ENCODE measurements around the gene OPCML. TPM values are rescaled to one million over a fixed set of nuclear protein-coding genes. Genes with fewer than 3 reads are reported as not detected.

Gene OPCML
- polyA plus RNA-seq, 1 donor from 2014 or later = not detected

DNA sequence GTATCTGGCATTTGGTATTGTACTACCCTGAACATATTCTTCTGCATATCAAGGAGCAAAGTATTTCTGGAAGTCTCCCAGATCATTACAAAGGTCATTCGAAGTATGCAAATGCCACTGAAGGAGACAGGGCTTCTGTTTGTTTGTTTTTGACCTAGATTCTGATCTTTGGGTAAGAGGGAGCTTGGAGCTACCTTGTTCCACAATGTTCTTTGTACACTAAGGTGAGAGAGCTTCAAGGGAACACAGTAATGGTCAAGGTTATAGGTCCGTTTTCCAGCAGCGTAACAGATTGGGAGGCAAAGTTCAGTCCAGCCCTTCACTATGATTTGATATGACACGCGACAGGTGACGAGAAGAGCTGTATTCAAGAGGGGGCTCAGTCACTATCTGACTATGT is 10.0 kb downstream of the OPCML start:
- Mint-ChIP-seq H3K9me3 (peaks cover 0 to 4% (median 4%) of the 10 kb centered on the region in 3 donors), H3K27me3 (peaks cover 6% of the 10 kb centered on the region), H3K36me3 (no peaks in the 10 kb centered on the region), H3K27ac (no peak overlapping the region), H3K4me3 (no peak overlapping the region), H3K4me1 (peaks cover 0 to 2% (median 0%) of the 10 kb centered on the region in 3 donors)

DNA sequence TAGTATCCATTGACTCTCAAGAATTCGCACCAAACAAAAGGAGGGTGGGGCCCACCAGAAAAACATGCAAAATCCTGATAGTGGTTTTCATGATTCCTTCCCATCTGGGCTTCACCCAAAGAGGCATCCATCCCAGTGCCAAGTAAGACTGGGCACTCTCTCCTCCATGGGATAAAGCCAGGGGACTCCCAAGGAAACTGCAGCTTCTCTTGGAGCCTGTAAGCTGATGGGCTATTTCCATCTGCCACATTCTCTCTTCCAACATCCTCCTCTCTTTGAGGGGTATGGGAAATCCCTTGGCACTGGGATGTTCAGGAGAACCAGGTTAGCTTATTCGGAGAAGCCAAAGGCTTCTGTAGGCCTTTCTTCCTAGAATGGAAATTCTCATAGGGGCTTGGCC is 10.8 kb downstream of the OPCML start:
- Mint-ChIP-seq H3K27me3 (peaks cover 4% of the 10 kb centered on the region), H3K4me3 (no peak overlapping the region), H3K4me1 (peaks cover 0 to 2% (median 0%) of the 10 kb centered on the region in 3 donors), H3K27ac (no peak overlapping the region), H3K36me3 (no peaks in the 10 kb centered on the region), H3K9me3 (peaks cover 0 to 4% (median 4%) of the 10 kb centered on the region in 3 donors)

DNA sequence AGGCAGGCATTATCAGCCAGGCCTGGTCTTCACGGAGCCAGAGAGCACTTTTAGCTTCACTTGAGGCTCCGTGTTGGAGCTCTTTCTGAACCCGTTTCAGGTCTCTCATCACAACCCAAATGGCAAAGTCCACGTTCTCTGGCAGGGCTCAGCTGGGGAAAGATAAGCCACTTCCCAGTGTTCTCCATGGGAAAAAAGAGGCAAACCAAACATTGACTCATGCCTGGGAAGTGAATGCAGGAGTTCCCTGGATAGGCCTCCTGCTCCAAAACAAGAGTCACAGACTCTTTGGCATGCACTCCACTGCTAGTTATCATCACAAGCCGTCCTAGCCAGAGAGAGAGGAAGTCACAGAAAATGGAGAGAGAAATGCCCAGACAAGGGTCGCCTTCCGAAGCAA is 11.6 kb downstream of the OPCML start:
- Mint-ChIP-seq H3K4me3 (no peak overlapping the region), H3K27me3 (peaks cover 2% of the 10 kb centered on the region), H3K36me3 (no peaks in the 10 kb centered on the region)

GRCh38 chr11:133519560-133519959 is 12.7 kb downstream of the OPCML start:
- no peak overlapping the region for H3K27ac Mint-ChIP-seq
- no peaks in the 10 kb centered on the region for H3K36me3 Mint-ChIP-seq
- H3K4me3 Mint-ChIP-seq = no peak overlapping the region
- peaks cover 0 to 4% (median 3%) of the 10 kb centered on the region in 3 donors for H3K9me3 Mint-ChIP-seq
- H3K4me1 Mint-ChIP-seq = peaks cover 0 to 2% (median 0%) of the 10 kb centered on the region in 3 donors
- H3K27me3 Mint-ChIP-seq = no peaks in the 10 kb centered on the region

More for the DNA sequence above, 11.6 kb downstream of the OPCML start:
- Mint-ChIP-seq H3K4me1 (peaks cover 0 to 2% (median 0%) of the 10 kb centered on the region in 3 donors), H3K9me3 (peaks cover 0 to 4% (median 3%) of the 10 kb centered on the region in 3 donors), H3K27ac (no peak overlapping the region)

- peaks cover 0 to 4% (median 3%) of the 10 kb centered on the region in 3 donors for H3K9me3 Mint-ChIP-seq
Measured at GRCh38 chr11:133518702-133519264, 13.5 kb downstream of the OPCML start.

GRCh38 chr11:133516845-133517244 is 15.5 kb downstream of the OPCML start:
- Mint-ChIP-seq H3K27ac (no peak overlapping the region), H3K4me3 (no peak overlapping the region), H3K4me1 (peaks cover 0 to 2% (median 0%) of the 10 kb centered on the region in 3 donors), H3K36me3 (no peaks in the 10 kb centered on the region), H3K9me3 (peaks cover 0 to 6% (median 3%) of the 10 kb centered on the region in 3 donors), H3K27me3 (no peaks in the 10 kb centered on the region)

More at GRCh38 chr11:133518702-133519264, 13.5 kb downstream of the OPCML start:
- no peak overlapping the region for H3K27ac Mint-ChIP-seq
- peaks cover 0 to 2% (median 0%) of the 10 kb centered on the region in 3 donors for H3K4me1 Mint-ChIP-seq
- no peaks in the 10 kb centered on the region for H3K27me3 Mint-ChIP-seq
- no peak overlapping the region for H3K4me3 Mint-ChIP-seq
- no peaks in the 10 kb centered on the region for H3K36me3 Mint-ChIP-seq

DNA sequence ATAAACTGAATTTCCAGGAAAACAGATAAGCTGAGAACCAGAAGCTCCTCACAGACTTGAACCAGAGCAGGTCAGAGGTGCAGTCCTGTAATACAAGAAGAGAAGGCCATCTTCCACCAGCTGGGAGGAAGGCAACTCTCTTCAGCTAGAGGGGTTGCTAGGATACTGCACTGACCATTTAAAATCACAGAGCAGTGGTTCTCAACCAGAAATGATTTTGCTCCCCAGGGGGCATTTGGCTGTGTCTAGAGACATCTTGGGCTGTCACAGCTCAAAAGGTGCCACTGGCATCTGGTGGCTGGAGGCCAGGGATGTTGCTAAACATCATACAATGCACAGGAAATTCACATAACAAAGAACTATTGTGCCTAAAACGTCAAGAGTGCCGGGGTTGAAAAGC is 17.2 kb downstream of the OPCML start:
- Mint-ChIP-seq H3K27ac (no peak overlapping the region), H3K36me3 (no peaks in the 10 kb centered on the region), H3K9me3 (peaks cover 0 to 10% (median 3%) of the 10 kb centered on the region in 3 donors), H3K4me3 (no peak overlapping the region), H3K4me1 (peaks cover 0 to 2% (median 0%) of the 10 kb centered on the region in 3 donors), H3K27me3 (no peaks in the 10 kb centered on the region)

GRCh38 chr11:133509924-133510697 is 22.2 kb downstream of the OPCML start:
- no peak overlapping the region for H3K4me3 Mint-ChIP-seq
- H3K27ac Mint-ChIP-seq = no peak overlapping the region
- no peaks in the 10 kb centered on the region for H3K36me3 Mint-ChIP-seq
- peaks cover 2% of the 10 kb centered on the region for H3K27me3 Mint-ChIP-seq
- H3K9me3 Mint-ChIP-seq = peaks cover 0 to 6% (median 0%) of the 10 kb centered on the region in 3 donors
- H3K4me1 Mint-ChIP-seq = peaks cover 0 to 1% (median 0%) of the 10 kb centered on the region in 3 donors

GRCh38 chr11:133508468-133508867 is 23.8 kb downstream of the OPCML start:
- peaks cover 0 to 6% (median 0%) of the 10 kb centered on the region in 3 donors for H3K9me3 Mint-ChIP-seq
- peaks cover 0 to 1% (median 0%) of the 10 kb centered on the region in 3 donors for H3K4me1 Mint-ChIP-seq
- H3K4me3 Mint-ChIP-seq = no peak overlapping the region
- no peak overlapping the region for H3K27ac Mint-ChIP-seq
- H3K36me3 Mint-ChIP-seq = no peaks in the 10 kb centered on the region
- peaks cover 3% of the 10 kb centered on the region for H3K27me3 Mint-ChIP-seq

DNA sequence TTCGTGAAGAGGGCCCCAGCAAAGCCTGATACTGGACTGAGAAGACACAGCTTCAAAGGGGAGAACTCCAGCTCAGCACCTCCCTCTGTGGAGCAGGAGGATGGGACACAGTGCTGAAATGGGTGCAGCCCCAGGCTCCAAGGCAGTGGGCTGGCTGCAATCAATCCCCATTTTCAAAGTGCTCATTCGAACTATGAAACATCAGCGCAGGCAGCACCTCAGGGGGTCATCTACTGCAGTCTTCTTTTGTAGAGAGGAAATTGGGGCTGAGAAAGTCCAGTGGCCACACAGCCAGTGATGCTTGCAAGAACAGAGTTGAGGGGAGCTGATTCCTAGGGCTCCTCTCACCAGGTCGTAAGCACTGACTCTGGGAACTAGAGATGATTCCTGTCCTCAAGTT is 25.1 kb downstream of the OPCML start:
- no peaks in the 10 kb centered on the region for H3K36me3 Mint-ChIP-seq
- H3K27ac Mint-ChIP-seq = no peak overlapping the region

DNA sequence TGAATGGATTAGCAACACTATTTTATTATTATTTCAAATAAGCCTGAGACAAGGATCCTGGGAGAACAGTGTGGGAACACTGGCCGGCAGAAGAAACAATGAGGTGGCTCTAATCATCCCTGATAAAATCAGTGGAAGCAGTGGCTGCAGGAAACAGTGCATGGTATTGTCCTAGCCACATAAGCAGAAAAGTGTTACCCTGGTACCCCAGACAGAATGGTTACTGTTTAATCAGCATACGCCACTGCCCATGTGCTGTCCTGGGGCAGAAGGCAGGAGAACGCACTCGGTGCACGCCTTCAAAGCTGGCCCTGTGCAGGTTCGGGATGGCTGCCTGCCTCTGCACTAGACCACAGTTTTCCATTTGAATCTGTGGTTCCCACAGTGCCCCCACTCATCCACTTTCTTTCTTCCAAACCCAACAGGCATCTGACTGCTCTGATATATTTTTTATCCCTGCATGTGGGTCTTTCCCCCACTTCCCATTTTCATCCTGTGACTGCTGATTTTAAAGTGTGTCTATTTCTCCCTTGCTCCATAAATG is 25.7 kb downstream of the OPCML start:
- H3K27ac Mint-ChIP-seq = no peak overlapping the region

More for the DNA sequence above, 25.1 kb downstream of the OPCML start:
- peaks cover 0 to 4% (median 0%) of the 10 kb centered on the region in 3 donors for H3K9me3 Mint-ChIP-seq
- peaks cover 0 to 1% (median 0%) of the 10 kb centered on the region in 3 donors for H3K4me1 Mint-ChIP-seq
- H3K27me3 Mint-ChIP-seq = peaks cover 3% of the 10 kb centered on the region
- no peak overlapping the region for H3K4me3 Mint-ChIP-seq

GRCh38 chr11:133506023-133506422 is 26.3 kb downstream of the OPCML start:
- Mint-ChIP-seq H3K27ac (no peak overlapping the region), H3K36me3 (no peaks in the 10 kb centered on the region), H3K4me1 (peaks cover 0 to 1% (median 0%) of the 10 kb centered on the region in 3 donors), H3K4me3 (no peak overlapping the region), H3K27me3 (peaks cover 3% of the 10 kb centered on the region), H3K9me3 (peaks cover 0 to 1% (median 0%) of the 10 kb centered on the region in 3 donors)

More for the DNA sequence above, 25.7 kb downstream of the OPCML start:
- Mint-ChIP-seq H3K36me3 (no peaks in the 10 kb centered on the region), H3K9me3 (peaks cover 0 to 4% (median 0%) of the 10 kb centered on the region in 3 donors), H3K4me3 (no peak overlapping the region), H3K4me1 (peaks cover 0 to 1% (median 0%) of the 10 kb centered on the region in 3 donors), H3K27me3 (peaks cover 3% of the 10 kb centered on the region)

DNA sequence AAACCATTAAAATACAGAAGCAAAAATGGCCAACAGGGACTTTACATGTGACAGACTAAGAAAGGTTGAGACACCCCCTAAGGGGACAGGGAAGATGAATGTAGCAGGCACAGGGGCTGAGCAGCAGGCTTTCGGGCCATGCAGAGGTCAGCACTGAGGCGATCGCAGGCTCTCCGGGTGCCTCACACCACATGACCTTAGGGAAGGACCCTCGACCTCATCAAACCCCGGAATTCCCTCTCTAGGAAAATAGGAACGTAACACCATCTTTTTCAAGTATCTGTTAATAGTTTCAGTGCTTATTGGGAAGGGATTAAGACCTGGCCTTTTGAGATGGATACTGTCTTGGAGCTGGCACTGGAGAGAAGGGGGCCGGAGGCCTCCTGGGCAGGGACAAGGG is 27.4 kb downstream of the OPCML start:
- Mint-ChIP-seq H3K27me3 (peaks cover 3% of the 10 kb centered on the region), H3K4me3 (no peak overlapping the region), H3K4me1 (peaks cover 0 to 1% (median 0%) of the 10 kb centered on the region in 3 donors), H3K27ac (no peak overlapping the region), H3K36me3 (no peaks in the 10 kb centered on the region), H3K9me3 (no peaks in the 10 kb centered on the region)

DNA sequence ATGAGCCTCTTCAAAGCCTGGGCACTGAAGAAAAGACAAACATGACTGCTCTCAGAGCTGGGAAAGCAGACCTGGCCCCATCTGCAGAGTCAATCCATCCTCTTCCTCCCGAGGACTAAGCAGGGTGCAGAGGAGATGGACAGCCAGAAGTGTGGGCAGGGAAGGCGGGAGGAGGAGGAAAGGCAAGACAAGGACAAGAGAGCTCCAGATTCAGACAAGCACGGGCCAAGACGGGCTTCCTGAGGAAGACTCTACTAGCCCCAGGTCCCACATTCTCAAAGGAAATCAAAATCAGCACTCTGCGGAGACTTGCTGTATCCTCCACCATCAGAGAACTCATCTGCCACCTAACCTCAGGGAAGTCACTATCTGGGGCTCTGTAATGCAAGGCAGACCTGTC is 28.5 kb downstream of the OPCML start:
- Mint-ChIP-seq H3K9me3 (no peaks in the 10 kb centered on the region), H3K4me3 (no peak overlapping the region), H3K27ac (no peak overlapping the region), H3K4me1 (peaks cover 0 to 1% (median 0%) of the 10 kb centered on the region in 3 donors), H3K36me3 (no peaks in the 10 kb centered on the region), H3K27me3 (peaks cover 3% of the 10 kb centered on the region)

- H3K36me3 Mint-ChIP-seq = no peaks in the 10 kb centered on the region
- no peak overlapping the region for H3K4me3 Mint-ChIP-seq
- no peaks in the 10 kb centered on the region for H3K9me3 Mint-ChIP-seq
- H3K27me3 Mint-ChIP-seq = peaks cover 3% of the 10 kb centered on the region
- peaks cover 0 to under 1% (median 0%) of the 10 kb centered on the region in 3 donors for H3K4me1 Mint-ChIP-seq
- no peak overlapping the region for H3K27ac Mint-ChIP-seq
Measured at GRCh38 chr11:133503236-133503635, 29.1 kb downstream of the OPCML start.
